ENCODE measurements around the gene FKBP10.
"Not testable (repeated sequence)": the region's sequence is repeated elsewhere in the genome, so short reads cannot be mapped to it uniquely, and the experiment has no call there.

FKBP10 gene

DNA sequence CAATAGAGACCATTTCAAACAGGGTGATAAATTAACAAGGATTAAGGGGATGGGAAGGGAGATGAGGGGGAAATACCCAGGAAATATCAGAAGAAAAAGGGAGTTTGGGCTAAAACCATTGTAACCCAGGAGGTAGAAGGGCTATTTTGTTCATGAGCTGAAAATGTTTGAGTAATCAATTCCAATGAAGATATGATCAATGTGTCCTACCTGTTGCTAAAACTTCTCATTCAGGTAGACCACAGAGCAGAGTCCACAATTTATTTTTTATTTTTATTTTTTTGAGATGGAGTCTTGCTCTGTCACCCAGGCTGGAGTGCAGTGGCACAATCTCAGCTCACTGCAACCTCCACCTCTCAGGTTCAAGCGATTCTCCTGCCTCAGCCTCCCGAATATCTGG, 26.6 kb downstream of the FKBP10 start:
- not testable (repeated sequence) for DNase-seq

DNA sequence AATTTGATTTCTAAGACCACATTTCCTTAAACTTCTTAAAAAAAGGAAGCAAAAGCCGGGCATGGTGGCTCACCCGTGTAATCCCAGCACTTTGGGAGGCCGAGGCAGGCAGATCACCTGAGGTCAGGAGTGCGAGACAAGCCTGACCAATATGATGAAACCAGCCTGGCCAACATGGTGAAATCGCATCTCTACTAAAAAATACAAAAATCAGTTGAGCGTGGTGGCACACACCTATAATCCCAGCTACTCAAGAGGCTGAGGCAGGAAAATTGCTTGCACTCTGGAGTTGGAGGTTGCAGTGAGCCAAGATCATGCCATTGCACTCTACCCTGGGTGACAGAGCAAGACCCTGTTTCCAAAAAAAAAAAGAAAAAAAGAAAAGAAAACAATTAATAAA, 28.0 kb downstream of the FKBP10 start:
- not testable (repeated sequence) for DNase-seq

DNA sequence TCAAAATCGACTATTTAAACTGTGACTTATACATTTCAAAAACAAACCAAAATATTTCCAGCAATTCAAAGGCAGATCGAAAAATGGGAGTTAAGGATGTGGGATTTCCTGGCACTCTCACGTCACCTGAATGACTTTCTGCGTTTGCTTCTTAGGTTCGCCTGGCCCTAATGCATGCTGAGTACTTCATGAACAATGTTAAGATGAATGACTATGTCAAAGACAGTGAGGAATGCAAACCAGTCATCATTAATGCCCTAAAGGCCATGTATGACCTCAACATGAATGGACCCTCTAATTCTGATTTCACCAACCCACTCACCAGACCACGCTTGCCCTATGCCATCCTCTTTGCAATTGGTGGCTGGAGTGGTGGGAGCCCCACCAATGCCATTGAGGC, 32.2 kb downstream of the FKBP10 start:
- no peak for DNase-seq

DNA sequence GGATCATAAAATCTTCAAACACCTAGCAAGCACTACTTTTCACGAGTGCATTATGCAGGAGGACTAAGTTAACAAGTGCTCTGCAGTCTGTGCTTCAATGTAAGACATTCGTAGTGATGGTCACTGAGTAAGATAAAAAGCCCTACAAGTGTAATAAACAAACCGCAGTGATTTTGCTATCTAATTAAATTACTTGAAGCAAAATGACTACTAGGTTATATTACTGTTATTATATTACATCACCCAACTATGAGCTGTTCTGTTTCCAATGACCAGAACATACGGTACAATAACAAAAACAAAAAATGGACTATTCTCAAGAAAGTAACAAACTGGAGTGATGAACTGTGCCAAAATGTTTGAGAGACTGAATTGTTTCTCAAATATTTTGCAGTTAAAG, 36.0 kb downstream of the FKBP10 start:
- no peak for DNase-seq

DNA sequence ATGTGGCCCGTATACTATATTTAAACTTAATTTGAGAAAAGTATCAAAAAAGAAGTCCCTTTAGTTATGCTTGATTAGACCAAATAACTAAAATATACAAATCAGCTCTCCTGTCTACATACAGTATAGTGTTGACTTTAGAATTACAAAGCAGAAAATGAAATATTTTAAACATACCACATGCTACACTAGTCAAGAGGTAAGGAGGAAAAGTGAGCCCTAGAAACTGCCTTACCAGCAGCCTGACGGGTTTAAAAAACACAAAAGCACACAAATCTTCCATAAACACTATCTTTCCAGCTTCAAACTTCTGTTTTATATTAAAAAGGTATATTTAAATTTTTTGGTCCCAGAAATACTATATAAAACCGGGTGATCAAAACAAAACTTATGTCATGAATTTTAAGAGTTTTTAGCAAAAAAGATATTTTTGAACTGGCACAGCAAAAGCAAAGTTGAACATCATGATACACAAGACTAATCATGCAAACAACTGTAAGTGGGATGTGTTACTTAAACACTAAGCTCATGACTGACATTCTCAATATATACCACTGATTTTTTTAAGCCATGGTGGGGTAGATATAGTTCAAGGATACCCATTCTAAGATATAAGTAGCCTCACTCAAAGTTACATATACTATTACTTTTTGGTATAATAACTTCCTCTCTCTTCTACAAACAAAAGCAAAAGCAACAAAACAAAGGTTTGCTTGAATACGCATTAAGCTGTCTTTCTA, 36.6 kb downstream of the FKBP10 start:
- DNase-seq = no peak

DNA sequence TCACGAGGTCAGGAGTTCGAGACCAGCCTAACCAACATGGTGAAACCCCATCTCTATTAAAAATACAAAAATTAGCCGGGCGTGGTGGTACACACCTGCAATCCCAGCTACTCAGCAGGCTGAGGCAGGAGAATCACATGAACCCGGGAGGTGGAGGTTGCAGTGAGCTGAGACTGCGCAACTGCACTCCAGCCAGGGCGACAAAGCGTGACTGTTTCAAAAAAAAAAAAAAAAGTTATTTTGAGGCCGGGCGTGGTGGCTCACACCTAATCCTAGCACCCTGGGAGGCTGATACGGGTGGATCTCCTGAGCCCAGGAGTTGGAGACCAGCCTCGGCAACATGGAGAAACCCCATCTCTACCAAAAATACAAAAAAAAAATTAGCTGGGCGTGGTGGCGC, 38.6 kb downstream of the FKBP10 start:
- DNase-seq = not testable (repeated sequence)

DNA sequence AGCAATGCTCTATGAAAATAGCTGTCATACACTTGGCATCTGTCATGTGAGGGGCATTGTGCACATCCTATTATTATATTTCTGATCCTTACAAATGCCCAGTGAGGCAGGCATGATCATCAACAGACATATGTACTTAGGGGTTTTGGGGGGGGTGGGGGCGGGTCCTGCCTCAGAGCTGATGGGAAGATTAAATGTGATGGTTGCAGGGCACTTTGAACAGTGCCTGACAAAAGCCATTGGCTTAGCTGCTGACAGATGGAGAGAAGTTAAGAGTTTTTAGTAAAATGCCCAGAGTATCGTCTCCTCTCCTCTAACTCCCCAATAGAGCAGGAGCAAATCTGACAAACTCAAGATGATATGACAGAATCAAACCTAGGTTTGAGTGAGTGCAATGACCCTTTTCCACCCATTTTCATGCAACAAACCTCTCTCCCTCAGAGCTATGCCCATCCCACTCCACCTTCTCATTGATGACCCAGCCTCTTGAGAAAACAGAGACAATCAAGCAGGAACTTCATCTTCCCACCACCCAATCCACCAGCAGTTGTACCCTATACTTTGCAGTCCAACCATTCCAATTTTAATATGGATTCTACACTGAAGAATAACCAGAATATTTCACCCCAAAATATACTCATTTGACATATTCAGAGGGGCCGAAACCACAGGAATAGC, 47.6 kb downstream of the FKBP10 start:
- no peak for DNase-seq

DNA sequence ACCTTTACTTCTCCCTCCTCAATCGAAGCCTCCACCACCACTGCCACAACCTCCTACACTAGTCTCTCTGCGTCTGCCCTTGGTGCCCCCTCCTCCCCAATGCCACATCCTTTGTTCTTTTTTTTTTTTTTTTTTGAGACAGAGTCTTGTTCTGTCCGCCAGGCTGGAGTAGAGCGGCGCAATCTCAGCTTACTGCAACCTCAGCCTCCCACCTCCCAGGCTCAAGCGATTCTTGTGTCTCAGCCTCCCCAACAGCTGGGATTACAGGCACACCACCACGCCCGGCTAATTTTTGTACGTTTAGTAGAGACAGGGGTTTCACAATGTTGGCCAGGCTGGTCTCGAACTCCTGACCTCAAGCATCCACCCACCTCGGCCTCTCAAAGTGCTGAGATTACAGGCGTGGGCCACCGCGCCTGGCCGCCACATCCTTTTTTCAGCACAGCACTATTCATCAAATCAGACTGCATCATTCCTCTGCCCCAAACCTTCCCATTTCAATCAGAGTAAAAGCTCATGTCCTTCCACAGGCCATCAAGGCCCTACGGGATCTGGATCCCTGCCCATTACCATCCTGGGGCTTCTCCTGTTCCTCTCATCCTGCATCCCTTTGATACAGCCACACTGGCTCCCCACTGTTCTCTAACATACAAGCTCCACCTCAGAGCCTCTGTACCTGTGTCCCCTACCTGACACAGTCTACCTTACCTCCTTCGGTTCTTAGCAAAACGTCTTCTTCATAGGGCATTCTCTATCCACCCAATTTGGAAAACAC, 50.5 kb downstream of the FKBP10 start:
- DNase-seq = no peak

DNA sequence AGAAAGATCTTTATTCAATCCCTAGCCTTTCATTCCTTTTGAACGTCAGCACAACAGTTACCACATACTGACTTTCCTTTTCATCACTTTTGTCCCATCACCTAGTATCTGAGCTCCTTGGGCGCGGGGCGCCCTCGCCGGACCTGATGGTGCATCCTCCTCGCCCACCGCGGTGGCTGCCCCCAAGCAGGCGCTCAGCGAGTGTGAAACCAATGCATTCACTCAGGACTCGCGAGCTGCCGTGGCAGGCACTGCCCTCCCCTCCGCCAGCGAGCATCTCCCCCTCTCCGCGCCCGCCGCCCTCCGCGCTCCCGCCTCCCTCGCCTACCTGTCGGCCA, 51.7 kb downstream of the FKBP10 start:
- DNase-seq = no peak

DNA sequence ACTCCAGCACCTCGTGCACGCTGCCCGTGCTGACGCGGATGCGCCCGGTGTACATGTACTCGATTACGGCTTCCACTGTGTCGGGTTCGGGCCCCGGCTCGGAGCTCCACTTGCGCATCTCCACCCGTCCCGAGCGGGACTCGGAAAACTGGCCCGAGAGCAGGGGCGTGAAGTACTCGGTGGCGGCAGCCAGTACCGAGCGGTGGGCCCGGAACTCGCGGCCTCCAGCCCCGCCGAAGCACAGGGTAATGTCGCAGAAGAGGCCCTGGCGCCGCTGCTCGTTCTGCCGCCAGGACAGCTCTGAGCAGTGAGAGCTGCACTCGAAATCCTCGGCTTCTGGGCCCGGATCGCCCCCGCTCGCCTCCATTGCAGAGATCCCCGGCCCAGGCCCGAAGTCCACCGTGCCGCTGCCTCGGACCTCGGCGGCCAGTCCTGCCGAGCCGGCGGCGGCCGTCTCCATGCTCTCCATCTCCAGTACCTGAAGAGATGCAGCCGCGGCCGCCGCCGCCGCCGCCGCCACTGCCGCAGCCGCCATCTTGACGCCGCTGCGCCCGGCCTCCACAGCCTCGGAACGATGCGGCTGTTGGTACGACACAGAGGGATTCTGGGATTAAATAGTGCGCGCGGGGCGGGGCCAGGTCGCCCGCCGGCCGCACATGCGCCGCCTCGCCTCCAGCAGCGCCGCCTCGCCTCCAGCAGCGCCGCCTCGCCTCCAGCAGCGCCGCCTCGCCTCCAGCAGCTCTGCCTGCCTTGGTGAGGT, 52.2 kb downstream of the FKBP10 start, which contains the start of gene KLHL11:
Gene KLHL11, minus strand, starts transcription at position 588 of the 760 bp plus-strand sequence. Its CDS starts 53 bp downstream, at position 535.
- DNase-seq = peak; percentile 13

DNA sequence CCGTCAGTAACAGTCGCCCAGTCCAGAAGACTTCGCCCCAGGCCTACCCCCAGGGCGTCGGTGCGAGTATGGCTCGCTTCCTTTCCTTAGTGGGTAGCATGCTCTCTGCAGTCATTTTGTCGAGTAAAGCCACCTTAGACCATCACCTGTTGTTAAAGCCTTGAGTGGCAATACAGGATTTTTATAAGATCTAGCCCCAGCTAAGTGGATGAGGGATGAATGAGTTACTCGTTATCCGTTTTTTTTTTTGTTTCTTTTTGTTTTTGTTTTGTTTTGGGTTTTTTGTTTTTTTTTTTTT, 52.7 kb downstream of the FKBP10 start:
- no peak for DNase-seq

DNA sequence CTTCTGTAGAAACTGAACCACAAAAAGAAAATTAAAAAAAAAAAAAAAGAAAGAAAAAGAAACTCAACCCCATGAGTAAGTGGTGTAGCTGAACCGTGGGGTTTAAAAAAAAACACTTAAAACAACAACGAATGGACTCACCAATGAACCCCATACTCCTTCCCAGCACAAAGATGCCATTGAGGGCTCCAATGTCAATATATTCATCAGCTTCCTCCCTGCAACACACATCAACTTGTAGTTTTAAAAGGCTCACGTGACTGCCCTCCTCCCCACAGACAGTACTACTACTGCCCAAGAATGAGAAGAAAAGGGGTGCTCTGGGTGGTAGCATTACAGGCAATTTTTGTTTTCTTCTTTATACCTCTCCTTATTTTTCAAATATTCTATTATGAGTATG, 55.8 kb downstream of the FKBP10 start:
- no peak for DNase-seq

DNA sequence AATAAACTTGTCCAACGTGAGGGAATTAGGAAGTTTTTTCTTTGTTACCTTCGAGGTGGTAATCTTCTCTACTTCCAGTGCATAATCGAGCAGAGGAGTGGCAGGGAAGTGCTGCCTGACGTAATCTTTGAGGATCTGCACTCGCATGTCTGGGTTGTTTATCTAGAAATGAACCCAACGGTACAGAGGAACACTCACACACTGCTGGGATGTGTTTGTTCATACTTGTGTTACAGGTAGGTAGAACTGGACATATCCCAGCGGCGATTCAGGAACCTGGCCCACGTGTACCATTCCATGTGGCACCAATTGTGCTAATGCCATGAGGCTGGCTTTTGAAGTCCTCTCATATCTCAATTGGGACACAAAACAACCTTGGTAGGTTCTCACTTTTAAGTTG, 56.6 kb downstream of the FKBP10 start:
- no peak for DNase-seq

DNA sequence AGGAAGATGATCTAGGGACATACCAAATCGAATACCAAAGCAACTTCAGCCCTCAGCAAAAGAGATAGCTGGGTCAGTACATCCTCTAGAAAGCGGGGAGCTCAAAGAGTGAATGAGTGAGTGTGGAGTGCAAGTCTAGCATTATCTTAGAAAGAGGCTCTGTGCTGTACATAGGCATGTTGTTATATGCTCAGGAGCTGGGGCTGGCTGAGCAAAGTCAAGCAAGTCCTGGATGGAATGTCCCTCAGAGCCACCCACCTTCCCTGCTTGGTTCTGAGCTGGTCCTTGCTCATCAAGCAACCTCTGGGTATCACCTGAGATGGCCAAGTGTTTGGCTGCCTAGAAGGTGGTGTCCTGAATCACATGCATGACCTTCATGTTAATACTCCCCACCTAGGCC, 57.3 kb downstream of the FKBP10 start:
- DNase-seq = no peak

DNA sequence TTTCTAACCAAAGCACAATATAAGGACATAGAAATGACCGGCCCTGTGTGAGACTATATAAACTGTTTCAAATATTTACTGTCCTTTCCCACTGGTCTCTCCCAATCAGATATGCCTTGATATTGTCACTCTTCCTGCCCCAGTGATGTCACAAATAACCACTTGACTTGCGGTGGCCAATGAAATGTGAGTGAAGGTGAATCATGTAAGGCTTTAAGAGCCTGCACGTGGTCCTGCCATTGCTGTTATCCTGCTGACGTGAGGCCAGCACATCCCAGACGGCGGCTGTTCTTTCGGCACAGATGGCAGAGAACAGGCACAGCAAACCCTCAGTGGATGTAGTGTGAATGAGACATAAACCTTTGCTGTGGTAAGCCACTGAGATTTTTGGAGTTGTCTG, 57.8 kb downstream of the FKBP10 start:
- DNase-seq = no peak

DNA sequence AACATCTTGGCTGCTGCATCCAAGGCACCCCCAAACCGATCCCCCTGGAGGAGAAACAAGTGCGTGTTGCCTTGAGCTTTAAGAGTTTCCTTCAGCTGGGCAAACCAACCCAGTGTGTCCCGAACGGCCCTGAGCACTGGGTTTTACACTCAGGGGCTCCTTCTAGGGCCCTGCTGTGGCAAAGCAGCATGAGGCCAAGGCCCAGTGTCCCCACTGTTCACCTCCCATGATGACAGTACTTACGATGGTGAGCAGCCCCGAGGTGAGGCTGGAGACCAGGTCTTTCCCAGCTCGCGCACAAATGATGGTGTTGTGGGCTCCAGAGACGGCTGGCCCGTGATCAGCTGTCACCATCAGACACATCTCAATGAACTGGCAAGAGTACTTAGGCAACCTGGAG, 59.0 kb downstream of the FKBP10 start:
- DNase-seq = no peak

Data from NCI-H1417 treated with DMSO at 0.1 percent for 48 hours (cell line).